Right ventricle myocardium inferior (tissue), 1 donor: ENCODE data around the gene TEX28. TPM values are rescaled to one million over a fixed set of nuclear protein-coding genes. Genes with fewer than 3 reads are reported as not detected.
"Not testable (repeated sequence)": the region's sequence is repeated elsewhere in the genome, so short reads cannot be mapped to it uniquely, and the experiment has no call there.

Experiments used
- ATAC-seq: fragments of 200-7000 bp; cut with Tn5 transposase; one replicate; pipeline ENCODE4 v1.9.1; 2020; ENCODE audit warnings: mild to moderate bottlenecking, moderate library complexity
- DNase-seq: peaks from one replicate; pipeline ENCODE4 v3.0.0; 2021; ENCODE audit errors: missing footprints
- intact Hi-C: fragments of 100-400 bp; cut with DNase I; formaldehyde crosslinking; loops from one replicate; pipeline ENCODE4 v1.11.0; 2022
- long read RNA-seq: library from polyadenylated mRNA; unstranded; transcript quantifications from one replicate; pipeline ENCODE4 v2.0.0, GENCODE V29; 2021
- total RNA-seq: library from RNA; stranded (reverse); fragmentation: NEBNext Ultra II Directional; extraction: Animal tissue kit (Norgen Biotek cat#: 25700); gene quantifications from one replicate; pipeline ENCODE4 v1.2.1, GENCODE V29; 2021
- donor health status: DM: no; HTN: yes; CAD: no; lungs with severe emphysema.

The TEX28 gene
- not detected for total RNA-seq
- long read RNA-seq = 0 reads

- no peak for ATAC-seq
- no peak for DNase-seq
- intact Hi-C loops = no loop called here
Observed at GRCh38 chrX:154294791-154295574, at the start of gene TEX28. Gene TEX28 (minus strand): TSS chrX:154295124. CDS start chrX:154292117, 3,007 bp downstream.

- DNase-seq, intact Hi-C loops: not testable (repeated sequence)
- peak; percentile 20 for ATAC-seq
Observed at GRCh38 chrX:154343620-154344019, 48.7 kb upstream of the TEX28 start.

- intact Hi-C loops, DNase-seq: not testable (repeated sequence)
- ATAC-seq = peak; percentile 1
Observed at GRCh38 chrX:154343063-154343462, 48.1 kb upstream of the TEX28 start.

- DNase-seq, intact Hi-C loops: not testable (repeated sequence)
- peak; percentile 91 for ATAC-seq
Observed at GRCh38 chrX:154341399-154342298, 46.7 kb upstream of the TEX28 start.

- intact Hi-C loops = no loop called here
- ATAC-seq = no peak
- DNase-seq = no peak
Observed at GRCh38 chrX:154334496-154334895, 39.6 kb upstream of the TEX28 start.

GRCh38 chrX:154333837-154334271, 38.9 kb upstream of the TEX28 start:
- intact Hi-C loops = no loop called here
- DNase-seq (no peak), ATAC-seq (no peak)

- ATAC-seq (no peak), DNase-seq (no peak)
- intact Hi-C loops = no loop called here
Observed at GRCh38 chrX:154333116-154333515, 38.2 kb upstream of the TEX28 start.

- no peak for ATAC-seq
- intact Hi-C loops = no loop called here
- no peak for DNase-seq
Observed at GRCh38 chrX:154332561-154332960, 37.6 kb upstream of the TEX28 start.

GRCh38 chrX:154329294-154329693, 34.4 kb upstream of the TEX28 start:
- no peak for DNase-seq
- ATAC-seq = no peak
- intact Hi-C loops = loop anchor here (5.0 kb wide), 1 partner anchor 203 kb away; no protein-coding TSS in a partner anchor

GRCh38 chrX:154328646-154329045, 33.7 kb upstream of the TEX28 start:
- DNase-seq (no peak), ATAC-seq (no peak)
- intact Hi-C loops = loop anchor here (5.0 kb wide), 1 partner anchor 204 kb away; no protein-coding TSS in a partner anchor

- no peak for DNase-seq
- ATAC-seq = peak; percentile 68
- intact Hi-C loops = loop anchor here (5.0 kb wide), 1 partner anchor 205 kb away; no protein-coding TSS in a partner anchor
Observed at GRCh38 chrX:154327038-154327820, 32.3 kb upstream of the TEX28 start.

GRCh38 chrX:154325541-154325940, 30.6 kb upstream of the TEX28 start:
- no peak for DNase-seq
- intact Hi-C loops = loop anchor here (5.0 kb wide), 1 partner anchor 207 kb away; no protein-coding TSS in a partner anchor
- ATAC-seq = no peak

GRCh38 chrX:154323537-154323936, 28.6 kb upstream of the TEX28 start:
- DNase-seq = no peak
- no peak for ATAC-seq
- intact Hi-C loops = no loop called here

GRCh38 chrX:154322890-154323289, 28.0 kb upstream of the TEX28 start:
- intact Hi-C loops = no loop called here
- no peak for ATAC-seq
- no peak for DNase-seq

GRCh38 chrX:154321594-154321993, 26.7 kb upstream of the TEX28 start:
- intact Hi-C loops = no loop called here
- no peak for DNase-seq
- ATAC-seq = peak; percentile 54

- no peak for ATAC-seq
- intact Hi-C loops = no loop called here
- DNase-seq = no peak
Observed at GRCh38 chrX:154321152-154321551, 26.2 kb upstream of the TEX28 start.

GRCh38 chrX:154320406-154320805, 25.5 kb upstream of the TEX28 start:
- DNase-seq (no peak), ATAC-seq (no peak)
- intact Hi-C loops = no loop called here

- no peak for DNase-seq
- intact Hi-C loops = no loop called here
- ATAC-seq = no peak
Observed at GRCh38 chrX:154317391-154317995, 22.6 kb upstream of the TEX28 start.
